Brain microvascular endothelial cell (primary cell): ENCODE results near the gene MPZL1.

ENCODE experiments used
- DNase-seq: peaks from one replicate; pipeline ENCODE4 v3.0.0-alpha.2; 2020
- H3K27ac ChIP-seq: fragments of 250-450 bp; sonication (Bioruptor Pico); 2 replicates; pipeline ENCODE4 v1.5.1; 2020; ENCODE audit warnings: mild to moderate bottlenecking, moderate library complexity
- H3K27me3 ChIP-seq: fragments of 250-450 bp; sonication (Bioruptor Pico); replicated peaks from 2 replicates; pipeline ENCODE4 v1.5.1; 2020; ENCODE audit warnings: mild to moderate bottlenecking
- H3K36me3 ChIP-seq: fragments of 250-450 bp; sonication (Bioruptor Pico); replicated peaks from 2 replicates; pipeline ENCODE4 v1.5.1; 2020; ENCODE audit warnings: mild to moderate bottlenecking
- H3K4me3 ChIP-seq: 2 replicates; pipeline ENCODE4 v1.5.1; 2011; ENCODE audit warnings: low read depth, mild to moderate bottlenecking, control low read depth, low read length, moderate library complexity
- in situ Hi-C: cut with HindIII; loops from 2 replicates; pipeline ENCODE4 v1.10.0; 2017; ENCODE audit warnings: low sequenced_read_pairs, low pct_ligation_motif_present
- TF ChIP-seq, protein P1 (sequence below): IDR thresholded peaks from 2 replicates; pipeline ENCODE4 v1.5.1; 2011; ENCODE audit warnings: low read depth, mild to moderate bottlenecking, moderate library complexity, low read length, control low read depth, inconsistent platforms; ENCODE audit errors: missing control alignments

The MPZL1 gene

DNA sequence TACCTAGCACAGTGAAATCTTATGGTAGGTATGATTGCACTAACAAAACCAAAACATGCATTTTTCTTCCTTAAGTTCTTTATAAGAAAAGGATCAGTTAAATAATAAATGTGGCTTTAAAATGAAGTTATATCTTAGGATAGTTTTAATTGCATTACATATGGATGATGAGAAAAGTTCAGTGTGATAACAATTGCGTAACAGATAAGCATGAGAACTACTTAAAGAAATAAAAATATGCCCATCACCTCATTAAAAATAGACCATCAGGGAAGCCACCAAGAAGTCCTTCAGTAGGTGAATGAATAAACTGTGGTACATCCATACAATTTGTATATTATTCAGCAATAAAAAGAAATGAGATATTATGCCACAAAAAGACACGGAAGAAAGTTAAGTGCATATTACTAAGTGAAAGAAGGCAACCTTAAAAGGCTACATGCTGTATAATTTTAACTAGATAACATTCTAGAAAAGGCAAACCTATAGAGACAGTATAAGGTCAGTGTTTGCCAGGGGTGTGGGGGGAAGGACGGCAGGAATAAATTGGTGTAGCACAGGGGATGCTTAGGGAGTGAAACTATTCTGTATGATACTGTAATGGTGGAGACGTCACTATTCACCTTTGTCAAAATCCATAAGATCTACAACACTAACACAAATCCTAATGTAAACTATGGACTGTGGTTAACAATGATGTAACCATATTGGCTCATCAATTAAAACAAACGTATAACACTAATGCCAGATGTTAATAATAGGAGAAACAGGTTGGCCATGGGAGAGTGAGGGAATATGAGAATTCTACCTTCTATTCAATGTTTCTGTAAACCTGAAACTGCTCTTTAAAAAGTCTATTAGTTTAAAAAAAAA is 42.9 kb downstream of the MPZL1 start:
- DNase-seq: no peak
- Histone ChIP-seq H3K27me3 (no peaks in the 10 kb centered on the region), H3K27ac (no peak overlapping the region), H3K4me3 (no peak overlapping the region), H3K36me3 (peaks cover 21% of the 10 kb centered on the region)
- TF ChIP-seq, protein P1, sequence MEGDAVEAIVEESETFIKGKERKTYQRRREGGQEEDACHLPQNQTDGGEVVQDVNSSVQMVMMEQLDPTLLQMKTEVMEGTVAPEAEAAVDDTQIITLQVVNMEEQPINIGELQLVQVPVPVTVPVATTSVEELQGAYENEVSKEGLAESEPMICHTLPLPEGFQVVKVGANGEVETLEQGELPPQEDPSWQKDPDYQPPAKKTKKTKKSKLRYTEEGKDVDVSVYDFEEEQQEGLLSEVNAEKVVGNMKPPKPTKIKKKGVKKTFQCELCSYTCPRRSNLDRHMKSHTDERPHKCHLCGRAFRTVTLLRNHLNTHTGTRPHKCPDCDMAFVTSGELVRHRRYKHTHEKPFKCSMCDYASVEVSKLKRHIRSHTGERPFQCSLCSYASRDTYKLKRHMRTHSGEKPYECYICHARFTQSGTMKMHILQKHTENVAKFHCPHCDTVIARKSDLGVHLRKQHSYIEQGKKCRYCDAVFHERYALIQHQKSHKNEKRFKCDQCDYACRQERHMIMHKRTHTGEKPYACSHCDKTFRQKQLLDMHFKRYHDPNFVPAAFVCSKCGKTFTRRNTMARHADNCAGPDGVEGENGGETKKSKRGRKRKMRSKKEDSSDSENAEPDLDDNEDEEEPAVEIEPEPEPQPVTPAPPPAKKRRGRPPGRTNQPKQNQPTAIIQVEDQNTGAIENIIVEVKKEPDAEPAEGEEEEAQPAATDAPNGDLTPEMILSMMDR: no peak
- in situ Hi-C loops: no loop called here

DNA sequence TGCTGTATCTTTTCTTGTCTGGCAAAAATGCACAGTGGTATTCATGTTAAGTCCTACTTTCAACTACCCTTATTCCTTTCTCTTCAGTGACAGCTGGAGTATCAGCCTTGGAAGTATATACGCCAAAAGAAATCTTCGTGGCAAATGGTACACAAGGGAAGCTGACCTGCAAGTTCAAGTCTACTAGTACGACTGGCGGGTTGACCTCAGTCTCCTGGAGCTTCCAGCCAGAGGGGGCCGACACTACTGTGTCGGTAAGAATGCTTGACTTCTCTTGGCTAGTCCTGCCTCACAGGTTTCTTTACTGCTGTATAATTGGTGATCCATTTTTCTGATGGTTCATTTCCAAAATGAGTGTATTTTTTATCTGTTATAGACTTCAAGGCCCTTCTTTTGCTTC is 43.7 kb downstream of the MPZL1 start:
- Histone ChIP-seq H3K4me3 (no peak overlapping the region), H3K36me3 (peaks cover 23% of the 10 kb centered on the region), H3K27me3 (no peaks in the 10 kb centered on the region), H3K27ac (no peak overlapping the region)
- in situ Hi-C loops: no loop called here
- DNase-seq: no peak
- TF ChIP-seq, protein P1: no peak

DNA sequence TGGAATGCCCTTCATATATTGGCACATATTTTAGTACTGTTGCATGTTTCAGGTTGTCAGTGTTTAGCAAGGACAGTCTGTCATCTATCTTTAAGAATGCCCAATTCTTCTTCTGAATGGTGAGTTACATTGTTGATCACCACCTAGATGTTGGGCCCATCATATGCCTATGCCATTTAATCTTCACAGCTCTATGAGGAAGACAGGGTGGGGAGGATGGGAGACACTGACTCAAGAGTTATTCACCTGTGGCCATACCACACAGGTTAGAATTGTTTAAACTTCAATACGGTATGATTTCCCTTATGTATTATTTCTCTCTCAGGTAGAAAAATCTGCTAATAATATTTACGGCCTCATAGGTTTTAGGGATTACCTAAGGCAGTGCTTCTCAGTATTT is 44.8 kb downstream of the MPZL1 start:
- Histone ChIP-seq H3K4me3 (no peak overlapping the region), H3K27ac (no peak overlapping the region), H3K27me3 (no peaks in the 10 kb centered on the region), H3K36me3 (peaks cover 25% of the 10 kb centered on the region)
- DNase-seq: no peak
- TF ChIP-seq, protein P1: no peak
- in situ Hi-C loops: no loop called here

DNA sequence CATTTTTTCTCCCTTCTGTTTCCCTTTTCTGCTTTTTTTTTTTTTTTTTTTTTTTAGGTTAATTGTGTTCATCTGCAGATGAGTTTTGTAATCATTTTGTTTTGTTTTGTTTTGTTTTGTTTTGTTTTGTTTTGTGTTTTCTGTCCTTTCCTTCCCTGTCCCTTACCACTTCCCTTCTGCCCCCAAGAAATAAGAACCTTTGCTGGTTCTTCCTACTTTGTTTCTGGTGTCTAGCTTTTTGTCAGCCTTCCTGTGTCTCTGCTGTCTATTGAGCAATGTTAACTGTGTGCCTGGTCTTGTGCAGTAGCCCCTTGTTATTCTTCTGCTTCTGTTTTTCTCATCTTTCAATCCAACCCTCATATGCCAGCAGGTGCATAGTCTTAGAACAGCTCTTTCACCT is 46.0 kb downstream of the MPZL1 start:
- TF ChIP-seq, protein P1: no peak
- Histone ChIP-seq H3K36me3 (peaks cover 31% of the 10 kb centered on the region), H3K4me3 (no peak overlapping the region), H3K27me3 (no peaks in the 10 kb centered on the region), H3K27ac (no peak overlapping the region)
- in situ Hi-C loops: no loop called here
- no peak for DNase-seq

DNA sequence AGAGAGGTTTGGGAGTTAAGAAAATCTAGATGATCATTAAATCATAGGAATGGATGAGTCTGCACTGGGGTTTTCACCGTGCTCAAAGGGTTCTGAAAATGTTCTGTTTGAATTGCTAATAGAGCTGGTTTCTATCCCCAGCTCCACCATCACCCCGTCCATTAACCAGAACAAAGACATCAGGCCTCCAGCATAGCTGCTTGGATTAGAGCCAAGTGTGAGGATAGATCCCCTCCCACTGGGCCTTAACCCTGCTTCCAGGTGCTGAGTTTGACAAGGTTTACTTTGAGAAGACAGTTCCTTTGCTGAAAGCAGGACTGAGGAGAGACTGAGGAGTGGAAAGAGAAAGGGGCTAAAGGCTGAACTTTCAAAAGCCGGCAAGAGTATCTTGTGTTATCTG is 48.3 kb downstream of the MPZL1 start:
- DNase-seq: no peak
- Histone ChIP-seq H3K27me3 (no peaks in the 10 kb centered on the region), H3K27ac (no peak overlapping the region), H3K36me3 (peaks cover 32% of the 10 kb centered on the region), H3K4me3 (no peak overlapping the region)
- TF ChIP-seq, protein P1: no peak
- in situ Hi-C loops: no loop called here

DNA sequence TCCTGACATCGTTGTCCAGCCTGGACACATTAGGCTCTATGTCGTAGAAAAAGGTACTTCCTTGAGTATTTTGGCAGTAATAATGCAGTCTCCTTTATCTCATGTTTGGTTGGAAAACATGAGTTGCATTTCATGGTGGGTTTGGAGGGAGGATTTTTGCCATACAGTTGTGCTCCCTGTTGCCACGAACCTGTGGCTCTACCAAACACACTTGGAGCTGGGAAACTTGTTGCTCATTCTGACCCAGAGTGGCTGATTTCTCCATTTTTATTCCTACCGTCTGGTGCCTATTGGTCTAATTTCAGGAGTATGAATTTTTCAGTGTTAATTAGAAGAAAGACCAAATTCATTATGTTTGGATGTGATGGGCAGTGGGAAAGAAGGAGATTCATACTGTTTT is 50.7 kb downstream of the MPZL1 start:
- DNase-seq: no peak
- Histone ChIP-seq H3K27me3 (no peaks in the 10 kb centered on the region), H3K27ac (no peak overlapping the region), H3K4me3 (no peak overlapping the region), H3K36me3 (peaks cover 28% of the 10 kb centered on the region)
- TF ChIP-seq, protein P1: no peak
- in situ Hi-C loops: no loop called here
